Measurements from ENCODE around the gene PASK. TPM values are rescaled to one million over a fixed set of nuclear protein-coding genes. Genes with fewer than 3 reads are reported as not detected.

Gene PASK
- total and polyA plus RNA-seq, 2 donors (not counting 1 experiment from before 2014, with no cell fraction given): 48.2 to 144 TPM

DNA sequence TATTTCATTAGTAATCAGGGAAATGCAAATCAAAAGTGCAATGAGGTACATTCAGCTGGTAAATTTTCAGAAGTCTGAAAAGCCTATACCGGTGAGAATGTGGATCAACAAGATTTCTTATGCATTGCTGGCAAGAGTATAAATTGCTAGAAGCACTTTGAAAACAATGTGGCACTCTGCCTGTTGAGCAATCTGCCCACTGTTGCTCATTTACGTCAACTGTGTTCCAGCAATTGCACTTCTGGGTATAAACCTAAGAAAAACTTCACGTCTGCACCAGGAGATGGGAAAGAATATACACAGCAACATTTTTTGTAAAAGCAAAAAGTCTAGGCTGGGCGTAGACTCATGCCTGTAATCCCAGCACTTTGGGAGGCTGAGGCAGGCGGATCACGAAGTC lies 88.0 kb downstream of the PASK start:
- Mint-ChIP-seq H3K4me3 (no peak overlapping the region), H3K27me3 (no peaks in the 10 kb centered on the region), H3K27ac (no peak overlapping the region), H3K4me1 (peaks cover 4% of the 10 kb centered on the region), H3K9me3 (ENCODE audit: insufficient read depth) (no peaks in the 10 kb centered on the region)
- H3K9ac ChIP-seq (ENCODE audit: low read length): no peak overlapping the region
- 92% methylated on average over 2 of the region's 6 CpGs for WGBS (ENCODE audit: insufficient coverage)
- no peaks in the 10 kb centered on the region for H3K79me2 ChIP-seq (ENCODE audit: control insufficient read depth, insufficient read depth, low read length)
- ATAC-seq (ENCODE audit: low read depth): no peak
- ChIA-PET CTCF (interaction anchor here (1.0 kb wide), 1 partner anchor 17 kb away, joined by 4 read pairs; no protein-coding TSS in a partner anchor), POLR2A (no interaction called here)
- TF ChIP-seq, protein P1, sequence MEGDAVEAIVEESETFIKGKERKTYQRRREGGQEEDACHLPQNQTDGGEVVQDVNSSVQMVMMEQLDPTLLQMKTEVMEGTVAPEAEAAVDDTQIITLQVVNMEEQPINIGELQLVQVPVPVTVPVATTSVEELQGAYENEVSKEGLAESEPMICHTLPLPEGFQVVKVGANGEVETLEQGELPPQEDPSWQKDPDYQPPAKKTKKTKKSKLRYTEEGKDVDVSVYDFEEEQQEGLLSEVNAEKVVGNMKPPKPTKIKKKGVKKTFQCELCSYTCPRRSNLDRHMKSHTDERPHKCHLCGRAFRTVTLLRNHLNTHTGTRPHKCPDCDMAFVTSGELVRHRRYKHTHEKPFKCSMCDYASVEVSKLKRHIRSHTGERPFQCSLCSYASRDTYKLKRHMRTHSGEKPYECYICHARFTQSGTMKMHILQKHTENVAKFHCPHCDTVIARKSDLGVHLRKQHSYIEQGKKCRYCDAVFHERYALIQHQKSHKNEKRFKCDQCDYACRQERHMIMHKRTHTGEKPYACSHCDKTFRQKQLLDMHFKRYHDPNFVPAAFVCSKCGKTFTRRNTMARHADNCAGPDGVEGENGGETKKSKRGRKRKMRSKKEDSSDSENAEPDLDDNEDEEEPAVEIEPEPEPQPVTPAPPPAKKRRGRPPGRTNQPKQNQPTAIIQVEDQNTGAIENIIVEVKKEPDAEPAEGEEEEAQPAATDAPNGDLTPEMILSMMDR (IDR thresholded peaks at IDR 0.05): no peak
- TF ChIP-seq EZH2 (IDR thresholded peaks at IDR 0.05; ENCODE audit: borderline replicate concordance, insufficient read depth, low read depth, low read length, poor library complexity, severe bottlenecking): no peak
- H3K36me3 ChIP-seq (replicated peaks in 1 of 2; ENCODE audit: control extremely low read depth in 1 of 2, control insufficient read depth in 1 of 2, extremely low read depth in 1 of 2, insufficient read depth in 2 of 2, low read length in 1 of 2): no peaks in the 10 kb centered on the region
- no peak for DNase-seq
- H3K4me3 ChIP-seq (ENCODE audit: control extremely low read depth in 1 of 5, extremely low read depth in 1 of 5, insufficient read depth in 1 of 5, low read depth in 2 of 5, low read length in 4 of 5): no peak overlapping the region
- H3K27ac ChIP-seq (ENCODE audit: low read length in 2 of 2): no peak overlapping the region
- H3K9me3 ChIP-seq (ENCODE audit: control extremely low read depth in 1 of 3, control insufficient read depth in 2 of 3, insufficient read depth in 1 of 3, low read length in 2 of 3): no peaks in the 10 kb centered on the region
- no peak overlapping the region for H2AFZ ChIP-seq (ENCODE audit: insufficient read depth, low read depth, low read length, poor library complexity, severe bottlenecking)
- H3K4me2 ChIP-seq (replicated peaks; ENCODE audit: low read depth, low read length, poor library complexity, severe bottlenecking): no peak overlapping the region
- intact Hi-C loops (cut with micrococcal nuclease): loop anchor here (5.0 kb wide), 1 partner anchor 64 kb away; the partner anchor contains the start of gene SNED1
- peaks cover 3 to 9% of the 10 kb centered on the region in 2 donors for H3K4me1 ChIP-seq (ENCODE audit: control insufficient read depth in 2 of 2, insufficient read depth in 2 of 2, low read length in 2 of 2)
- H4K20me1 ChIP-seq (ENCODE audit: control insufficient read depth, insufficient read depth, low read length, poor library complexity, severe bottlenecking): no peaks in the 10 kb centered on the region
- peaks cover 0 to 6% (median 0%) of the 10 kb centered on the region in 4 experiments for H3K27me3 ChIP-seq (replicated peaks in 1 of 4; ENCODE audit: control extremely low read depth in 1 of 4, control insufficient read depth in 3 of 4, insufficient read depth in 4 of 4, low read length in 3 of 4)

Small RNAs within 50 kb of the gene (small RNA-seq; reads per million reads assigned to genes)
- gene AC005237.2 (ENCODE audit: insufficient read length, low read depth, low replicate concordance): not detected

Other genes starting within 250 kb of the PASK start
- gene CROCC2, start 243.1 kb downstream of the PASK start, total RNA-seq: not detected in 2 replicates
- not detected in 2 replicates for gene CROCC2, start 243.1 kb downstream of the PASK start, polyA plus RNA-seq
- gene SNED1, start 150.9 kb downstream of the PASK start, total RNA-seq: 336 and 346 TPM in 2 replicates
- 11.1 and 25.5 TPM in 2 replicates for gene SNED1, start 150.9 kb downstream of the PASK start, polyA plus RNA-seq
- gene MTERF4, start 47.2 kb downstream of the PASK start, total RNA-seq: 153 and 159 TPM in 2 replicates
- 70.2 and 88.7 TPM in 2 replicates for gene MTERF4, start 47.2 kb downstream of the PASK start, polyA plus RNA-seq
- gene PPP1R7, start 995 bp upstream of the PASK start, total RNA-seq: 50.9 and 51.7 TPM in 2 replicates
- 37.7 and 39.1 TPM in 2 replicates for gene PPP1R7, start 995 bp upstream of the PASK start, polyA plus RNA-seq
- 1.4 and 1.8 TPM in 2 replicates for gene ANO7, start 39.2 kb upstream of the PASK start, total RNA-seq
- gene ANO7, start 39.2 kb upstream of the PASK start, polyA plus RNA-seq: 0.04 and 0.64 TPM in 2 replicates
- 127 and 153 TPM in 2 replicates for gene HDLBP, start 166.2 kb upstream of the PASK start, total RNA-seq
- gene HDLBP, start 166.2 kb upstream of the PASK start, polyA plus RNA-seq: 54.7 and 55.1 TPM in 2 replicates
- 270 and 305 TPM in 2 replicates for gene SEPTIN2, start 166.5 kb upstream of the PASK start, total RNA-seq
- 71.8 and 152 TPM in 2 replicates for gene SEPTIN2, start 166.5 kb upstream of the PASK start, polyA plus RNA-seq
- gene FARP2, start 206.8 kb upstream of the PASK start, total RNA-seq: 114 and 151 TPM in 2 replicates
- 37.1 and 52.6 TPM in 2 replicates for gene FARP2, start 206.8 kb upstream of the PASK start, polyA plus RNA-seq

Data from B cell (primary cell).